ENCODE data around the gene KLF13. TPM values are rescaled to one million over a fixed set of nuclear protein-coding genes. Genes with fewer than 3 reads are reported as not detected.

The KLF13 gene
- total and polyA plus RNA-seq, 11 donors: 22.4 to 74.0 (median 56.4) TPM

DNA sequence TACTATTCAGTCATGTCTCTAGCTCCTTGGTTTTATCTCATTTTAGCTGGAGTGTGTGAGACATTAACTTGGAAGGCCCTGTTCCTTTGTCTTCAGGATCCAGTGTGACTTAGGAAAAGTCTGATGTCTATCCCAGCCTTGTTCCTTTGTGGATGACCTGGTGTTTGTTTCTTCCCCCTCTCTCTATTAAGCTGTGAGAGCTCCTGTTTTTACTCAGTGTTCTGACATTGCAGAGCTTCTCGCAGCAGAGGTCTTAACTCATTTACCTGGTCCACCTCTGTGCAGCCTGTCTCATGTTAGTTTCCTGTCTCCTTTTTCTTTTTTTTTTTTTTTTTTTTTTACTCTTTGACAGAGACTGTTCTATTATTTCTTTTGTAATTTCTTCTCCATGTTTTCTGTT, 43.1 kb downstream of the KLF13 start:
- peaks cover 10 to 100% (median 89%) of the 10 kb centered on the region in 12 donors for H3K4me1 ChIP-seq
- intact Hi-C loops (cut with DNase I): loop anchor here in 9 of 10 donors (2.0 to 10.0 kb wide), 11 partner anchors 19 to 152 kb away; partner anchors contain the start of gene KLF13 (in 2 of the 9)
- WGBS, 4 donors: 79 to 87% (median 84%) methylated on average over 1 of the region's 1 CpG

DNA sequence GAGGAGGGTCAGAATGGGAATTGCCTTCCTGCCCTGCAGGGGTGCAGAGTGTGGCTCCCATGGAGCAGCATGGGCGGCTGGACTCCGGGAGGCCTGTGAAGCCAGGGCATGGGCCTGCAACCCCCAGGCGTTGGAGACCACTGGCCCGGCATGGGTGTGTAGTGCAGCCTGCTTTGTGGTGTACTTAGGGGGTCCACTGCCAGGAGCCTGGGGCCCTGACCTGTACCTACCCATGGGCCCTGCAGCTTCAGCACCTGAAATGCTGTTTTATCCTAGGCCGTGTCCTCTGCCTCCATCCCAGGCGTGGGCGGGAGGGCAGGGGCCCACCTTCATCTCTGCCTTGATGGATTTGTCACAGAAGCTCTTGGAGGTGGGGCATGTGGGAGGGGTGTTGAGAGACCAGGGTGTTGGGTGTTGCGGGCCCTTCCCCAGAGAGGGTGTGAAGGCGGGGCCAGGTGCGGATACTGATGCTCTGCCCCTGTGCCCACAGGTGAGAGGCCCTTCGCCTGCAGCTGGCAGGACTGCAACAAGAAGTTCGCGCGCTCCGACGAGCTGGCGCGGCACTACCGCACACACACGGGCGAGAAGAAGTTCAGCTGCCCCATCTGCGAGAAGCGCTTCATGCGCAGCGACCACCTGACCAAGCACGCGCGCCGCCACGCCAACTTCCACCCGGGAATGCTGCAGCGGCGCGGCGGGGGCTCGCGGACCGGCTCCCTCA, 45.0 kb downstream of the KLF13 start:
- peaks cover 4 to 99% (median 82%) of the 10 kb centered on the region in 12 donors for H3K4me1 ChIP-seq
- H3K27ac ChIP-seq: peak overlapping the region in 10 of 12 donors; percentile 42 to 94 (median 62)
- DNase-seq (peak in 1 of 5 donors; percentile 50), ATAC-seq (no peak)
- H3K9me3 ChIP-seq: no peaks in the 10 kb centered on the region
- TF ChIP-seq CTCF (IDR thresholded peaks at IDR 0.05) (no peak), POLR2A (IDR thresholded peaks at IDR 0.05) (no peak)
- no peak overlapping the region for H3K4me3 ChIP-seq
- 96 to 97% (median 97%) methylated on average over 25 to 38 of the region's 38 CpGs for WGBS, 4 donors
- peaks cover 0 to 43% (median 22%) of the 10 kb centered on the region in 9 donors for H3K36me3 ChIP-seq
- H3K27me3 ChIP-seq: no peaks in the 10 kb centered on the region
- intact Hi-C loops (cut with DNase I): loop anchor here in 1 of 10 donors (2.0 to 5.0 kb wide), 2 partner anchors 19 to 71 kb away; no protein-coding TSS in a partner anchor

More for the DNA sequence above, 43.1 kb downstream of the KLF13 start:
- H3K36me3 ChIP-seq: peaks cover 0 to 31% (median 20%) of the 10 kb centered on the region in 9 donors
- peak overlapping the region in 7 of 12 donors; percentile 8 to 95 (median 88) for H3K27ac ChIP-seq
- DNase-seq: no peak
- no peak for TF ChIP-seq POLR2A (IDR thresholded peaks at IDR 0.05)
- H3K27me3 ChIP-seq: no peaks in the 10 kb centered on the region
- no peak overlapping the region for H3K4me3 ChIP-seq
- no peak for ATAC-seq
- H3K9me3 ChIP-seq: no peaks in the 10 kb centered on the region

DNA sequence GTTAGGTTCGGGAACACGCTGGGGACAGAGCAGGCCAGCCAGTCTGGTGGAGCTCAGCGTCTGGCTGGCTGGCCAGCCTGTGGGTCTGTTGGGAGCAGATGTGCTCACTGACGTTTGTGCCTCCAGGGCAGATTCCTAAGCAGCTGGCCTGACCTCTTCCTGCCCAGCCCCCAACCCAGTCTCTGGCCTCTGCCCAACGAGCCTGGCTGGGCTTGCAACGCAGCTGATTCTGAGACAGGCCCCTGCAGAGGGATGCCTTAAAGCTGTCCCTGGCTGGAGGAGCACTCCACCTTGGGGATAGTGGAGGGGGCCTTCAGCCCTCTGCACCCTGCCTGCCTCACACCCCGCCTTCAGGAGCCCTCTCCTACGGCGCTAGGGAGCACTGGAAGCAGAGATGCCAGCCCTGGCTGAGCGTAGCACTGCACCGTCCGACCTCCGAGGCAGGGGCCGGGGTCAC, 46.0 kb downstream of the KLF13 start:
- Histone ChIP-seq H3K27ac (peak overlapping the region in 11 of 12 donors; percentile 28 to 94 (median 61)), H3K36me3 (peaks cover 0 to 49% (median 22%) of the 10 kb centered on the region in 9 donors), H3K27me3 (no peaks in the 10 kb centered on the region), H3K4me3 (no peak overlapping the region), H3K4me1 (peaks cover 0 to 96% (median 76%) of the 10 kb centered on the region in 12 donors), H3K9me3 (no peaks in the 10 kb centered on the region)
- TF ChIP-seq CTCF (IDR thresholded peaks at IDR 0.05) (no peak), POLR2A (IDR thresholded peaks at IDR 0.05) (no peak)
- ATAC-seq (peak; percentile 76 to 89 (median 83)), DNase-seq (peak; percentile 77 to 90 (median 83))
- intact Hi-C loops (cut with DNase I): loop anchor here in 1 of 10 donors (5.0 kb wide), 1 partner anchor 70 kb away; no protein-coding TSS in a partner anchor
- 36 to 54% (median 45%) methylated on average over 4 to 14 of the region's 14 CpGs for WGBS, 4 donors

GRCh38 chr15:31373096-31373865, 46.6 kb downstream of the KLF13 start:
- Histone ChIP-seq H3K36me3 (peaks cover 0 to 55% (median 26%) of the 10 kb centered on the region in 9 donors), H3K27ac (peak overlapping the region in 11 of 12 donors; percentile 28 to 94 (median 61)), H3K4me1 (peaks cover 0 to 94% (median 74%) of the 10 kb centered on the region in 12 donors), H3K27me3 (no peaks in the 10 kb centered on the region), H3K9me3 (no peaks in the 10 kb centered on the region), H3K4me3 (no peak overlapping the region)
- DNase-seq (peak in 1 of 5 donors; percentile 51), ATAC-seq (no peak)
- intact Hi-C loops (cut with DNase I): loop anchor here in 1 of 10 donors (5.0 kb wide), 1 partner anchor 69 kb away; no protein-coding TSS in a partner anchor
- TF ChIP-seq CTCF (IDR thresholded peaks at IDR 0.05): no peak
- no peak for TF ChIP-seq POLR2A (IDR thresholded peaks at IDR 0.05)
- WGBS, 4 donors: 73 to 88% (median 77%) methylated on average over 23 of the region's 23 CpGs
